Measurements from ENCODE around the gene DIPK1A.

The DIPK1A gene

GRCh38 chr1:92934395-92935378, 26.6 kb downstream of the DIPK1A start:
- Histone ChIP-seq H3K36me3 (ENCODE audit: control insufficient read depth, insufficient read depth, low read length) (no peaks in the 10 kb centered on the region), H3K4me3 (ENCODE audit: low read length) (no peak overlapping the region), H3K4me1 (ENCODE audit: control insufficient read depth, insufficient read depth, low read length) (no peaks in the 10 kb centered on the region), H3K27me3 (ENCODE audit: control insufficient read depth, insufficient read depth, low read length) (no peaks in the 10 kb centered on the region), H3K27ac (ENCODE audit: low read length) (no peak overlapping the region), H3K9me3 (ENCODE audit: control insufficient read depth, insufficient read depth, low read length) (no peaks in the 10 kb centered on the region)
- no peak for DNase-seq (ENCODE audit: low read depth, low spot score)
- WGBS (ENCODE audit: insufficient coverage, insufficient read length) = no CpG with 5 or more reads among the region's 5 CpGs

GRCh38 chr1:92933459-92933858, 27.8 kb downstream of the DIPK1A start:
- Histone ChIP-seq H3K27me3 (ENCODE audit: control insufficient read depth, insufficient read depth, low read length) (no peaks in the 10 kb centered on the region), H3K4me1 (ENCODE audit: control insufficient read depth, insufficient read depth, low read length) (no peaks in the 10 kb centered on the region), H3K27ac (ENCODE audit: low read length) (no peak overlapping the region), H3K36me3 (ENCODE audit: control insufficient read depth, insufficient read depth, low read length) (no peaks in the 10 kb centered on the region), H3K9me3 (ENCODE audit: control insufficient read depth, insufficient read depth, low read length) (no peaks in the 10 kb centered on the region), H3K4me3 (ENCODE audit: low read length) (no peak overlapping the region)
- no peak for DNase-seq (ENCODE audit: low read depth, low spot score)
- WGBS (ENCODE audit: insufficient coverage, insufficient read length) = no CpG with 5 or more reads among the region's 2 CpGs

- WGBS (ENCODE audit: insufficient coverage, insufficient read length) = no CpG with 5 or more reads among the region's 4 CpGs
Observed at GRCh38 chr1:92931691-92932090, 29.6 kb downstream of the DIPK1A start.

GRCh38 chr1:92929461-92929860, 31.8 kb downstream of the DIPK1A start:
- H3K4me3 ChIP-seq (ENCODE audit: low read length) = no peak overlapping the region
- H3K27ac ChIP-seq (ENCODE audit: low read length) = no peak overlapping the region
- H3K4me1 ChIP-seq (ENCODE audit: control insufficient read depth, insufficient read depth, low read length) = no peaks in the 10 kb centered on the region
- no peaks in the 10 kb centered on the region for H3K9me3 ChIP-seq (ENCODE audit: control insufficient read depth, insufficient read depth, low read length)
- no CpG with 5 or more reads among the region's 1 CpG for WGBS (ENCODE audit: insufficient coverage, insufficient read length)
- no peak for DNase-seq (ENCODE audit: low read depth, low spot score)
- no peaks in the 10 kb centered on the region for H3K27me3 ChIP-seq (ENCODE audit: control insufficient read depth, insufficient read depth, low read length)
- H3K36me3 ChIP-seq (ENCODE audit: control insufficient read depth, insufficient read depth, low read length) = no peaks in the 10 kb centered on the region

More at GRCh38 chr1:92931691-92932090, 29.6 kb downstream of the DIPK1A start:
- no peaks in the 10 kb centered on the region for H3K4me1 ChIP-seq (ENCODE audit: control insufficient read depth, insufficient read depth, low read length)
- H3K4me3 ChIP-seq (ENCODE audit: low read length) = no peak overlapping the region
- H3K9me3 ChIP-seq (ENCODE audit: control insufficient read depth, insufficient read depth, low read length) = no peaks in the 10 kb centered on the region
- DNase-seq (ENCODE audit: low read depth, low spot score) = no peak
- H3K27me3 ChIP-seq (ENCODE audit: control insufficient read depth, insufficient read depth, low read length) = no peaks in the 10 kb centered on the region
- H3K36me3 ChIP-seq (ENCODE audit: control insufficient read depth, insufficient read depth, low read length) = no peaks in the 10 kb centered on the region
- no peak overlapping the region for H3K27ac ChIP-seq (ENCODE audit: low read length)

- Histone ChIP-seq H3K36me3 (ENCODE audit: control insufficient read depth, insufficient read depth, low read length) (no peaks in the 10 kb centered on the region), H3K27me3 (ENCODE audit: control insufficient read depth, insufficient read depth, low read length) (no peaks in the 10 kb centered on the region), H3K9me3 (ENCODE audit: control insufficient read depth, insufficient read depth, low read length) (no peaks in the 10 kb centered on the region), H3K27ac (ENCODE audit: low read length) (no peak overlapping the region), H3K4me1 (ENCODE audit: control insufficient read depth, insufficient read depth, low read length) (no peaks in the 10 kb centered on the region), H3K4me3 (ENCODE audit: low read length) (no peak overlapping the region)
- no peak for DNase-seq (ENCODE audit: low read depth, low spot score)
Observed at GRCh38 chr1:92927870-92928269, 33.4 kb downstream of the DIPK1A start.

GRCh38 chr1:92926873-92927272, 34.4 kb downstream of the DIPK1A start:
- Histone ChIP-seq H3K4me1 (ENCODE audit: control insufficient read depth, insufficient read depth, low read length) (no peaks in the 10 kb centered on the region), H3K27ac (ENCODE audit: low read length) (no peak overlapping the region), H3K27me3 (ENCODE audit: control insufficient read depth, insufficient read depth, low read length) (no peaks in the 10 kb centered on the region), H3K9me3 (ENCODE audit: control insufficient read depth, insufficient read depth, low read length) (no peaks in the 10 kb centered on the region), H3K4me3 (ENCODE audit: low read length) (no peak overlapping the region), H3K36me3 (ENCODE audit: control insufficient read depth, insufficient read depth, low read length) (no peaks in the 10 kb centered on the region)
- DNase-seq (ENCODE audit: low read depth, low spot score) = no peak
- WGBS (ENCODE audit: insufficient coverage, insufficient read length) = no CpG with 5 or more reads among the region's 1 CpG

- Histone ChIP-seq H3K36me3 (ENCODE audit: control insufficient read depth, insufficient read depth, low read length) (no peaks in the 10 kb centered on the region), H3K9me3 (ENCODE audit: control insufficient read depth, insufficient read depth, low read length) (no peaks in the 10 kb centered on the region), H3K4me3 (ENCODE audit: low read length) (no peak overlapping the region), H3K4me1 (ENCODE audit: control insufficient read depth, insufficient read depth, low read length) (no peaks in the 10 kb centered on the region), H3K27ac (ENCODE audit: low read length) (no peak overlapping the region), H3K27me3 (ENCODE audit: control insufficient read depth, insufficient read depth, low read length) (no peaks in the 10 kb centered on the region)
- WGBS (ENCODE audit: insufficient coverage, insufficient read length) = no CpG with 5 or more reads among the region's 9 CpGs
- DNase-seq (ENCODE audit: low read depth, low spot score) = no peak
Observed at GRCh38 chr1:92924501-92924900, 36.8 kb downstream of the DIPK1A start.

- no CpG with 5 or more reads among the region's 4 CpGs for WGBS (ENCODE audit: insufficient coverage, insufficient read length)
- no peak for DNase-seq (ENCODE audit: low read depth, low spot score)
Observed at GRCh38 chr1:92923664-92924063, 37.6 kb downstream of the DIPK1A start.

GRCh38 chr1:92922356-92923035, 38.8 kb downstream of the DIPK1A start:
- Histone ChIP-seq H3K27me3 (ENCODE audit: control insufficient read depth, insufficient read depth, low read length) (no peaks in the 10 kb centered on the region), H3K27ac (ENCODE audit: low read length) (no peak overlapping the region), H3K9me3 (ENCODE audit: control insufficient read depth, insufficient read depth, low read length) (no peaks in the 10 kb centered on the region), H3K4me3 (ENCODE audit: low read length) (no peak overlapping the region), H3K36me3 (ENCODE audit: control insufficient read depth, insufficient read depth, low read length) (no peaks in the 10 kb centered on the region), H3K4me1 (ENCODE audit: control insufficient read depth, insufficient read depth, low read length) (no peaks in the 10 kb centered on the region)
- DNase-seq (ENCODE audit: low read depth, low spot score) = no peak
- WGBS (ENCODE audit: insufficient coverage, insufficient read length) = no CpG with 5 or more reads among the region's 9 CpGs

More at GRCh38 chr1:92923664-92924063, 37.6 kb downstream of the DIPK1A start:
- no peaks in the 10 kb centered on the region for H3K27me3 ChIP-seq (ENCODE audit: control insufficient read depth, insufficient read depth, low read length)
- H3K36me3 ChIP-seq (ENCODE audit: control insufficient read depth, insufficient read depth, low read length) = no peaks in the 10 kb centered on the region
- H3K4me3 ChIP-seq (ENCODE audit: low read length) = no peak overlapping the region
- H3K27ac ChIP-seq (ENCODE audit: low read length) = no peak overlapping the region
- H3K9me3 ChIP-seq (ENCODE audit: control insufficient read depth, insufficient read depth, low read length) = no peaks in the 10 kb centered on the region
- H3K4me1 ChIP-seq (ENCODE audit: control insufficient read depth, insufficient read depth, low read length) = no peaks in the 10 kb centered on the region

GRCh38 chr1:92921031-92922023, 39.9 kb downstream of the DIPK1A start:
- H3K36me3 ChIP-seq (ENCODE audit: control insufficient read depth, insufficient read depth, low read length) = no peaks in the 10 kb centered on the region
- no peak overlapping the region for H3K27ac ChIP-seq (ENCODE audit: low read length)
- H3K4me1 ChIP-seq (ENCODE audit: control insufficient read depth, insufficient read depth, low read length) = no peaks in the 10 kb centered on the region
- H3K27me3 ChIP-seq (ENCODE audit: control insufficient read depth, insufficient read depth, low read length) = no peaks in the 10 kb centered on the region
- H3K9me3 ChIP-seq (ENCODE audit: control insufficient read depth, insufficient read depth, low read length) = no peaks in the 10 kb centered on the region
- H3K4me3 ChIP-seq (ENCODE audit: low read length) = no peak overlapping the region
- no peak for DNase-seq (ENCODE audit: low read depth, low spot score)
- no CpG with 5 or more reads among the region's 8 CpGs for WGBS (ENCODE audit: insufficient coverage, insufficient read length)

All from iPS DF 6.9 (cell line).